Measurements from ENCODE around the gene ZNF212.

DNA sequence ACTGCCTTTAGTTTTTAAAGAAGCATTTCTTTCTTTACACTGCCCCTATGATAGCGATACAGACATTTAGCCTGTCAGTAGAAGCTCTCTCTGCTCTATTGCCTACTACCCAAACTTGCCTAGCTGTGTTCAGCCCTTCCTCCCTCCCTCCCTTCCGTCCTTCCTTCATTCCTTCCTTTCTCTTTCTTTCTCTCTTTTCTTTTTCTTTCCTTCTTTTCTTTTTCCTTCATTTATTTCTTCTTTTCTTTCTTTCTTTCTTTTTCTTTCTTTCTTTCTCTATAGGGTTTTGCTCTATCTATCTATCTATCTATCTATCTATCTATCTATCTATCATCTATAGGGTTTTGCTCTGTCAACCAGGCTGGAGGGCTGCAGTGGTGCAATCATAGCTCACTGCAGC lies 7.1 kb upstream of the ZNF212 start:
- TF ChIP-seq POLR2A (IDR thresholded peaks at IDR 0.05) (no peak), POLR2AphosphoS5 (IDR thresholded peaks at IDR 0.05) (no peak)
- TF ChIP-seq, protein P1, sequence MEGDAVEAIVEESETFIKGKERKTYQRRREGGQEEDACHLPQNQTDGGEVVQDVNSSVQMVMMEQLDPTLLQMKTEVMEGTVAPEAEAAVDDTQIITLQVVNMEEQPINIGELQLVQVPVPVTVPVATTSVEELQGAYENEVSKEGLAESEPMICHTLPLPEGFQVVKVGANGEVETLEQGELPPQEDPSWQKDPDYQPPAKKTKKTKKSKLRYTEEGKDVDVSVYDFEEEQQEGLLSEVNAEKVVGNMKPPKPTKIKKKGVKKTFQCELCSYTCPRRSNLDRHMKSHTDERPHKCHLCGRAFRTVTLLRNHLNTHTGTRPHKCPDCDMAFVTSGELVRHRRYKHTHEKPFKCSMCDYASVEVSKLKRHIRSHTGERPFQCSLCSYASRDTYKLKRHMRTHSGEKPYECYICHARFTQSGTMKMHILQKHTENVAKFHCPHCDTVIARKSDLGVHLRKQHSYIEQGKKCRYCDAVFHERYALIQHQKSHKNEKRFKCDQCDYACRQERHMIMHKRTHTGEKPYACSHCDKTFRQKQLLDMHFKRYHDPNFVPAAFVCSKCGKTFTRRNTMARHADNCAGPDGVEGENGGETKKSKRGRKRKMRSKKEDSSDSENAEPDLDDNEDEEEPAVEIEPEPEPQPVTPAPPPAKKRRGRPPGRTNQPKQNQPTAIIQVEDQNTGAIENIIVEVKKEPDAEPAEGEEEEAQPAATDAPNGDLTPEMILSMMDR (IDR thresholded peaks at IDR 0.05) = no peak
